ENCODE measurements around the gene CNKSR1. TPM values are rescaled to one million over a fixed set of nuclear protein-coding genes. Genes with fewer than 3 reads are reported as not detected.
A peak's percentile ranks its signal among the peaks of the same experiment; 100 is the strongest.

The CNKSR1 gene
- total and polyA plus RNA-seq, 8 donors, result 15.8 to 32.9 (median 22.5) TPM

DNA sequence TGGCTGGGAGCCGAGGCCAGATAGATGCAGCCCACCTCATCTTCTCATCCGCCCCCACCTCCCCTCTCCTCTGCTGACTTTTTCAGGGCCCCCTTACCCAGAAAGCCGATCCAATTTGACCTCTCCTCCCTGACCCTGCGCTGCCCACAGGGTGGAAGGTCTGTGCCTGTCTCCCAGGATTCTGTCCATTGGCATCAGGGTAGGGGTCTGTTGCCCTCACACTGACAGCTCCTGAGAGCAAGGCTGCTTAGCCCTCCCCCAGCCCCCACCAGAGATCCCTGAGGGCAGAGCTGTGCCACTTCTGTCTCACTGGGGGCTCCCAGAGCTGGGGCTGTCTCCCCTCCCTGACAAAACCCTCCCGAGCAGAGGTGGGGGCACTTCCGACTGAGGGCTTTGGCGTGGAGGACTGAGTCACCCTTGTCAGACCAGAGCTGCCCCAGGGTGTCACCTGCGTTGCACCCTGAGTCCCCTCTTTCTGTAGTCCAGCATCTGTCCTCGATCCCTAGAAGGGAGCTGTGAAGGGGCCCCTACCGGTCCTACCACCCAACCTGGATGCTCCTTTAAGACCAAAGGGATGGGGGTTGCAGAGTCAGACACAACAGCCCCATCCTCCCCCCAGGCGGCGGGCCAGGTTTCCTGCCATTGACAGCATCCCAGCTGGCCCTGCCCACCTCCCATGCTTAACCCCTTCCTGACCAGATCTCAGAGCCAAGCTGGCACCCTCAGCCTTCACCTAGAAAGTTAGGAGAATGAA is 20.8 kb upstream of the CNKSR1 start:
- Histone ChIP-seq H3K36me3 (no peaks in the 10 kb centered on the region), H3K27ac (peak overlapping the region; percentile 48 to 70), H3K9me3 (no peaks in the 10 kb centered on the region), H3K4me3 (peak overlapping the region in 1 of 2 donors; percentile 32), H3K4me1 (peaks cover 0 to 18% of the 10 kb centered on the region in 2 donors), H3K27me3 (peaks cover 0 to 50% of the 10 kb centered on the region in 2 donors)
- DNase-seq, result no peak
- intact Hi-C loops (cut with DNase I), result no loop called here
- TF ChIP-seq, protein P1, sequence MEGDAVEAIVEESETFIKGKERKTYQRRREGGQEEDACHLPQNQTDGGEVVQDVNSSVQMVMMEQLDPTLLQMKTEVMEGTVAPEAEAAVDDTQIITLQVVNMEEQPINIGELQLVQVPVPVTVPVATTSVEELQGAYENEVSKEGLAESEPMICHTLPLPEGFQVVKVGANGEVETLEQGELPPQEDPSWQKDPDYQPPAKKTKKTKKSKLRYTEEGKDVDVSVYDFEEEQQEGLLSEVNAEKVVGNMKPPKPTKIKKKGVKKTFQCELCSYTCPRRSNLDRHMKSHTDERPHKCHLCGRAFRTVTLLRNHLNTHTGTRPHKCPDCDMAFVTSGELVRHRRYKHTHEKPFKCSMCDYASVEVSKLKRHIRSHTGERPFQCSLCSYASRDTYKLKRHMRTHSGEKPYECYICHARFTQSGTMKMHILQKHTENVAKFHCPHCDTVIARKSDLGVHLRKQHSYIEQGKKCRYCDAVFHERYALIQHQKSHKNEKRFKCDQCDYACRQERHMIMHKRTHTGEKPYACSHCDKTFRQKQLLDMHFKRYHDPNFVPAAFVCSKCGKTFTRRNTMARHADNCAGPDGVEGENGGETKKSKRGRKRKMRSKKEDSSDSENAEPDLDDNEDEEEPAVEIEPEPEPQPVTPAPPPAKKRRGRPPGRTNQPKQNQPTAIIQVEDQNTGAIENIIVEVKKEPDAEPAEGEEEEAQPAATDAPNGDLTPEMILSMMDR (IDR thresholded peaks at IDR 0.05), result no peak
- peak; percentile 17 for ATAC-seq

DNA sequence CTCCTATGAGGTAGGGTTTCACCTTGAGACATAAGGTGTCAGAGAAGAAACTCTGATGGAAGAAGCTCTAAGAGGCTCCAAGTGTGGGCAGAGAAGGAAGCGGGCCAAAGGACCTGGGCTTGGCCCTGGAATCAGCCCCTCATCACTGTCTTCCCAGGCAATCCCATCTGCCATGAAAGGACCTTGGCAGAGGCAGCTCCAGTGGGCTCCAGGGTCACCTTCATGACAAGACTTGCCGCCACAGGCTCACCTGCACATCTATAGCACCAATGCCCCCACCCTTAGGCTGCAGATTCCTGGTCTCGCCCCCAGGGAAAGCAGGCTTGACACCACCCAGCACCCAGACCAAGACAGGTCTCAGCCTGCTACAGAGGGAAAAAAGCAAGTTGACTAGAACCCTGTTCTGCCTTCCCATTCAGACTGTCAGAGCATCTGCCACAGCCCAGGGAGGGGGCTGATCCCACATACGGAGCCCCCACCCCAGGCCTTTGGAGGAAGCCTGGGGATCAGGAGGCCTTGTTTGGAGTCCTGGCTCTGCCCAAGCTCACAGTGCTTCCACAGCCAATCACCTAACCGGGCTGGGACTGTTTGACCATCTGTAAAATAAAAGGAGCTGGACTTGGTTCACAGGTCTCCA is 18.9 kb upstream of the CNKSR1 start:
- ATAC-seq (no peak), DNase-seq (no peak)
- H3K4me3 ChIP-seq, result peak overlapping the region in 1 of 2 donors; percentile 53
- peaks cover 0 to 68% of the 10 kb centered on the region in 2 donors for H3K27me3 ChIP-seq
- no peaks in the 10 kb centered on the region for H3K36me3 ChIP-seq
- TF ChIP-seq, protein P1 (IDR thresholded peaks at IDR 0.05), result no peak
- peaks cover 0 to 26% of the 10 kb centered on the region in 2 donors for H3K4me1 ChIP-seq
- H3K27ac ChIP-seq, result peak overlapping the region in 1 of 2 donors; percentile 50
- intact Hi-C loops (cut with DNase I), result no loop called here
- no peaks in the 10 kb centered on the region for H3K9me3 ChIP-seq

DNA sequence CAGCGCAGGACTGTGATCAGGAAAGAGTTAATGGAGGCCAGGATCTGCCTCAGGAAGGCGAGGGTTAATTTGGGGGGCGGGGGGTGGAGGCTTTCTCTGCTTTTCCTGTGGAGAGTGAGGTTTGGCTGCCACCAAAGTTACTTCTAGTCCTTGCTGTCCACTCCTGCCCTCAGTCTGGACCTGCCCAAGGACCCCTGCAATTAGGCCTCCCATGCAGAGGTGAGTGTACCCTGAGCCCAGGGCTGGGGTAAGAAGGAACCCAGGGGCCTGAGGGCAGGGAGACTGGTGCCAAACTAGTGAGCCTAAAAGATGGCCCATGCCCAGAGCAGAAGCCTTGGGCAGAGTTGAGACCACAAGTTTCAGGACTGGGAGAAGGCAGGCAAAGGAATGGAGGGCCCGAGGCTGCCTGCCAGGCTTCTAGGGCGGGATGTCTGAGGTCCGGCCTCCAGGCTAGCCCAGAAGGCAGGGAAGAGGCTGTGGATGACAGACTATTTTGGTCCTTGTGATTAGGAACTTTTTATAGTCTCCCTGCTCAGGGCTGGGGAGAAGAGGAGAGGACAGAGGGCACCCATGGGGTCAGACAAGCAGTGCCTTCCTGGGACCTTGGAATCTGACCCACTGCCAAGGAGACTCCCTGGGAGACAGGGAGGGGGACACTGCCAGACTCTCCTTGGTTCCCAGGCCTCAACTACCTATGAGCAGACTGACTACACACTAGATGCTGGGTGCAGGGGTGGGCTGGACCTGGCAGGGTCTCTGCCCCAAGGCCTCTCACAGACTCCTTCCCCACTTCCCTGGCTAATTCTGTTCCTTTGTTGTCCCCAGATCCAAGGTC is 18.2 kb upstream of the CNKSR1 start, which contains the start of gene FAM110D:
Gene FAM110D (plus strand): TSS at position 172 of the 835 bp plus-strand sequence. CDS start 2,213 bp downstream, outside the sequence.
- Histone ChIP-seq H3K27me3 (peaks cover 0 to 75% of the 10 kb centered on the region in 2 donors), H3K27ac (peak within 1 kb of the TSS; percentile 41 to 50), H3K36me3 (no peaks in the 10 kb centered on the region), H3K9me3 (no peaks in the 10 kb centered on the region), H3K4me3 (peak within 1 kb of the TSS; percentile 18 to 53), H3K4me1 (peaks cover 0 to 29% of the 10 kb centered on the region in 2 donors)
- ATAC-seq (no peak), DNase-seq (no peak)
- intact Hi-C loops (cut with DNase I), result no loop called here
- TF ChIP-seq, protein P1 (IDR thresholded peaks at IDR 0.05), result no peak

DNA sequence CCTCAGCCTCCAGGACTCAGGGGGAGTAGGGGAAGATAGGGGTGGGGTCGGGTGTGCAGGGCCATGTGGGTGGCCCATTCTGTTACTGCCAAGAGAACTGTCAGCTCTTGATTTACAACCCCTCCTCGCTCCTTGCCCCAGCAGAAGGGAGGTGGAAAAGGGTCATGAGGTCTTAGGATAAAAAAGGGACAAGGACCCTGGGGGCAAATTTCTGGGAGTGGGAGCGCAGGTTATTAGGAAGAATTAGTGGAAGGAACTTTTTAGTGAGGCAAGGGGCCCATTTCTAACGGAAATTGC is 17.6 kb upstream of the CNKSR1 start:
- peak overlapping the region; percentile 41 to 50 for H3K27ac ChIP-seq
- peak overlapping the region; percentile 18 to 53 for H3K4me3 ChIP-seq
- H3K27me3 ChIP-seq, result peaks cover 0 to 81% of the 10 kb centered on the region in 2 donors
- peaks cover 0 to 29% of the 10 kb centered on the region in 2 donors for H3K4me1 ChIP-seq
- DNase-seq (no peak), ATAC-seq (no peak)
- intact Hi-C loops (cut with DNase I), result loop anchor here in 1 of 2 donors (10.0 kb wide), 1 partner anchor 125 kb away; no protein-coding TSS in a partner anchor
- TF ChIP-seq, protein P1 (IDR thresholded peaks at IDR 0.05), result no peak
- no peaks in the 10 kb centered on the region for H3K9me3 ChIP-seq
- no peaks in the 10 kb centered on the region for H3K36me3 ChIP-seq

Measured in left lung (tissue), 10 donors.